Mucosa of gallbladder (tissue), 1 donor: ENCODE results near the gene ANXA6. TPM values are rescaled to one million over a fixed set of nuclear protein-coding genes. Genes with fewer than 3 reads are reported as not detected.

ENCODE experiments used
- DNase-seq: peaks from one replicate; pipeline ENCODE4 v3.0.0-alpha.2; 2020; ENCODE audit warnings: low spot score
- total RNA-seq: library from RNA; stranded (reverse); gene quantifications from one replicate; pipeline ENCODE4 v1.2.1, GENCODE V29; 2021
- donor health status: DM: no; HTN: no; CAD: no.

ANXA6 gene
- total RNA-seq, 1 donor from 2014 or later: 153 TPM

DNA sequence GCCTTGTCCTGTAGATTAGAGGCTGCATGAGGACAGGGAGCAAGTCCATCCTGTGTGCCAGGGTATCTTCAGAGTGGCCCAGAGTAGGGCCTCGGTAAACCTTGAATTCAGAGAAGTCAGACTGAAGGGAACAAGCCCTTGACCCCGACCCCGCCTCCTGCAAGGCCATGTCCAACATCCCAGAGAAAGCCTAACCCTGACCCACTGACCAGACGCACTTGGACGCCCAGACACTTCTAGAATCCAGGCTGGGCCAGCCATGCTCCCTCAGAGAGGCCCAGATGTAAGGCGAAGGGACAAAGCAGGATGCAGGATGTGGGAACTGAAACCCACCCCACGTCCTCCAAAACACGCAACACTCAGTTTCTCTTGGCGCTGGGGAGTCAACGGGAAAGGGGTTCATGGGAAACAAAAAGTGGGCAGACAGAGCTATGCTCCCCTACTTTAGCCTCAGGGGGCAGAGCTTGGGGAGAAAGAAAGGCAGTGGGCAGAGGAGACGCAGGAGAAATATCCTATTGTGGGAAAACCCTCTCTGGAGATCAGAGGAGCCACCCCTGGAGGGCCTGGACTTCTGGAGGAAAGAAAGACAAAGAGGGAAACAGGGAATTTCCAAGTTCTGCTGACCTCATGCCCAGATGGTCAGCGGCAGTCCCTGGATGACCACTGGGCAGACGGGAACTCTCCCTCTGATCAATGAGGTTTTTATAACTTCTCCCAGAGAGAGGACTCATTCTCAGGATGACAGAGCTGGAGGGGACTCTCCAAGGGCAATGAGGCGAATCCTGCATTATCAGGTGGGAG is 89.7 kb downstream of the ANXA6 start:
- DNase-seq: no peak

DNA sequence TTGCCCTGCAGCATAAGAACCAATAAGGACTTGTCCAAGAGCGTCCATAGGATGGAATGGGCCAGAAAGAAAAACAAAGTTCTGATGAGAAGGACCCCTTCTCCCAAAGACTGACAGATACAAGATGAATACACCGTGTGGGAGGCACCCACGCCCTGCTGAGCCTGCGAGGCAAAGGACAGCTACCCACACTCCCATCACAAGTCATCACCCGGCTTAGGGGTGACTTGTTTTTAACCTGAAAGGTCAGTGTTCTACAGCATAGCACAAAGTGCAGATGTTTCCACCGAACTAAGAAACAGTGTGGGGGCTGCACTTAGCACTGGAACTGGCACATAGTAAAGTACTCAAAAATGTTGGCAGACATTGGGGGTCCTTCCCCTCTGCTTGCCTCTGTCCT is 90.7 kb downstream of the ANXA6 start:
- no peak for DNase-seq

DNA sequence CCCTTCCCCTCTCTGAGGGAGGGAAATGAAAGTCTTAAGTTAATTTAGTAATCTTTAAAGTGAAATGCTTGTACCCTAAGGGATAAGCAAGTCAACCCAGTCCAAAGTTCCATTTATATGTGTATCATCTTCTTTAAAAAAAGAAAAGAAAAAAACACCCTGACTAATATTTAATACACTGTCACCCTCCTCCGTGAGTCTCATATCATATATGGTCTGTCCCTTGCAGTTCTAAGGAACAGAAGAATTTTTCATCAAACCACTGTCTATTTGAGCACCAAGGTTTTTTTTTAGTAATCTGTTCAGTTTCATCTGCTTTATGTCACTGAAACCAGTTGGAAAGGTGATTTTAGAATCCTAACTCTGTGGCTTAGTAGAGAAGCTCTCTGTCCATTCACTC is 92.0 kb downstream of the ANXA6 start:
- DNase-seq: no peak

DNA sequence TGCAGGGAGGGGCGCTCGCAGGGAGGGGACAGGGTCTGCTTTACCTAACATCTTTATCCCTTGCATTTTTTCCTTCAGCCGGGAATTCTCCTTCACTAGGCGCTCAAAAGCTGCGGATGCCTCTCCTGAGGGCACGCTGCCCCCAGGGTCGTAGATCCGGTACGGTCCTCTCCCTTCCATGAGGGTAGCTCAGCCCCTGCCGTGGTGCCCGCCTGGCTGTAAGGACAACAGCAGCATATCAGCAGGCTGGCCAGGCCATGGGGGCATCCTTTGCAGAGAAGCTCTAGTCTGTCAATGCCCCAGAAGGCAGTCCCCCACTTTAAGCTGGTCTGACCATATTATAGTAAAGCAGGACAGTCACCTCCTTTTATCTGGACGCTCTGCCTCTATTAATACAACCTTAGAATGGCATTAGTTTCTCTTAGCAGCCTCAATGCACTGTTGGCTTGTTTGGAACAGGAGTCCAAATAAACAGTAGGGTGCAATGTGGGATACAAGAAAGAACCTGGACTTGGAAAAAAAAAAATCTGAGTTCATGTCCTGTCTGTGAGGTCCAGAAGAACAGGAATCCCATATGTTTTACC is 92.6 kb downstream of the ANXA6 start:
- no peak for DNase-seq

DNA sequence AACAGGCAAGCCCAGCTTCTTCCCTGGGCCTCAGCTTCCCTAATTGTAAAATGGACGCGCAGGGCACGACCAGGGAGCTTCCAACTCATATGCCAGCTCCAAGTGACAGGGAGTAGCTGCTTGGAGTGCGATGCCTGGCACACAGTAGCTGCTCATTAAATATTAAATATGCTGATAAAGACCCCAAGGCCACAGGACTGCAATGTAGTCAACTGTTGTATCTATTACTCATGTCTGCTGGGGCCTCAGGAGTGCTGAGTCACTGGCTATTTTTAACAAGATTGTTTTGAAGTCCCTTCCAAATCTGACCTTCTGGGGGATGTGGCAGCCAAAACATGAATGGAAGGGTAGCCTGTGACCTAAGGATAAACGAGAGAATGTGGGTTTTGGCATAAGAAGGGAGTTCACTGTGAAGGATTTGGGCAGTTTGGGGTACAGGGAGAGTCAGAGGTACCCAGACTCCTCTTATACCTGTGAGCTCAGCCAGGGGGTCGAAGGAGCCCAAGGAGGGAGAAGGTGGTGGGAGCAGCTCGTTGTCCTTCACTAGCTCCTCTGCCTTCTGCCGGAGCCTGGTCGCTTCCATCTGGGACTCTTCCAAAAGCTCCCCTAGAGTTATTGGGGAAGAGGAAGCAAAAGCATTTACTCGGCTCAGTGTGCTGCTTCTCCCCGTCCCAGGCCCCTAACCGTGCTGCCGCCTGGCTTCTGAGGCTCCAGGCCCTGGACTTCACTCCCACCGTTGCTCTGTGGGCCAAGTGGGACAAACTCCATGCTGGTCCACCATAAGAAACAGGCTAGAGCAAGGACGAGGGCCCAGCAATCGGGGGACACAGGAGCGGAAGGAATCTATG is 94.2 kb downstream of the ANXA6 start:
- no peak for DNase-seq

DNA sequence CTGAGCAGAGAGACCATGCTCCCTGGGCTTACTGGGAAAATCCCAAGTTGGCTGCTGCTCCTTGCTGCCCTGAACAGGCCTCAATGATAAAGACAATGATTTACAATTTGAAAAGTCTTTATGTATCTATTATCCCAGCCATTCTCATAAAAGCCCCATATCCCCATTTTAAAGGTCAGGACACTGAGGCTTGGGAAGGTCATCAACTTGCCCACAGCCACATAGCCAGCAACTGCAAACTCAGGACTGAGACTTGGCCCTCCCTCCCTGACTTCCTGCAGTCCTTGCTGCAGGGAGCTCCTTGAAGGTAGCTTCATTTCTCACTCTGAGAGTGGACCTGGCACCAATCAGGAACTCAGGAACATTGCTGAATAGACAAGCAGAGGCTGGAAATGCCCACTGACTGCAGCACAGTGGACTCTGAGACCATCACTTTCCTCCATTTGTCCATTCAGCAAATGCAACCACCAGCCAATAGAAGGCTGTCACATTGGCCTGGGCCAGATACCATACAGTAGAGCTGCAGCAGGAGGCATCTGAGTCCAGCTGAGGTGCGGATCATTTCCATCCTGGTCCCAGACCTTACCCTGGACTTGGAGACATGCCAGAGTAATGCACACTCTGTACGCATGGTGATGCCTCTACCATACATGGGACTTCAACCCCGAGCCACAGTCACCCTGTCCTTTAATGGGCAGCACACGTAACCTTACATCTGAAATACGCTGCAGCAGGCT is 95.0 kb downstream of the ANXA6 start:
- no peak for DNase-seq

DNA sequence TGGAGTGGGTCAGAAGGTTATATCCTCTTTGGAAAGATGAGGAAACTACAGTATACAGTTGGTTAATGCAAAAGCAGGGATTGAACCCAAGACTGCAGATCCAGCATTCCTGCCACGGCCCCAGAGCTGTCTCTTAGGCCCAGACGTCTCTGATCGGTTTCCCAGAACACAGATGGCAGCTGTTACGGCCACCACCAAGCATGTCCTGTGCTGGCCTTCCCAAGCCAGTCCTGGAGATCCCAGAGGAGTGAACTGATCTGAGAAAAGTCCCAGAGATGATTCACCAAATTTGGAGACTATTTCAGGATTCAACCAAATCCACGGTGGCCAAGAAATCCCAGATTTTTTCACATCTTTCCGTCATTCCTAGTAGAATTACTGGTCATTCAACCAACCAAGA is 96.8 kb downstream of the ANXA6 start:
- DNase-seq: no peak

DNA sequence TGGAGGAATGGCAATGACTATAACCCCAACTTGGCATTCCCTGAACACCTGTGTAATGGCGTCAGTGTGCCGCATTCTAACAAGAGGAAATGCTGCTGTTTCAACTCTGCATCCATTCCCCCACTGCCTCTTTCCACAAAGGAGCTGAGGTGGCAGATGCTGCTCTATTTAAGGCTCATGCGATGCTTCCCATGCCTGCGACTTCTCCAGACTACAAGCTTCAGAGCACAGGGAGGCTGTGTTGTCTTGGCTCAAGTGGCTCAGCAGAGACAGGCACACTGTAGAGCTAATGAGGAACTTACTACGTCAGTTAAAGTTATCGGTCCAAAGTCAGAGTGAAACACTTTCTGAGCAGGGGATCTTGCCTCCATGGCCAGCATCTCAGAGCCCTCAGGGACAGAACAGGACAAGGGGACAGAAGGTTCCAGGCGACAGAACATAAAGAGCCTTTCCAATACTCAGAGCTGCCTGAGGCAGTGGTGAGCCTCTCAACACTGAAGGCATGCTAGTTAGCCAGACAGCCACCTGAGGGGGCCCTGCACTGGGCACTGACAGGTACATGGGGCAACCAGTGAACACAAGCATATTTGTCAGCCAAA is 98.6 kb downstream of the ANXA6 start:
- no peak for DNase-seq

DNA sequence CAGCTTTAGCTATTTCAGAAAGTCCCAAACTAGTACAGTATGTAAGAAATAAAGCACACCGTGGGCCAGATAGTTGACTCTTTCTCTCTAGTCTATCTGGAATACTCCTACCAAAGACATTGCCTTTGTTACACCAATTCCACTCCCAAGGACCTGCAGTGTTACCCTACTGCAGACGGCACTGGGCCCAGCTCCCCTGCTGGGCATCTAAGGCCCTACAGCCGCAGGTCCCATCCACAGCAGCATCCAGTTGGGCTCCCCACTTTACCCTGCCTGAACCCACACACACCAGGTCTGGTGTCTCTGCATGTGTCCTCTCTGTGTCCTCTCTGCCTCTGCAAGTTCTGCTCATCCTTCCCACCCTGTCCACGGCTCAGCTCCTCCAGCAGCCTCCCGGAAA is 99.3 kb downstream of the ANXA6 start:
- DNase-seq: no peak

DNA sequence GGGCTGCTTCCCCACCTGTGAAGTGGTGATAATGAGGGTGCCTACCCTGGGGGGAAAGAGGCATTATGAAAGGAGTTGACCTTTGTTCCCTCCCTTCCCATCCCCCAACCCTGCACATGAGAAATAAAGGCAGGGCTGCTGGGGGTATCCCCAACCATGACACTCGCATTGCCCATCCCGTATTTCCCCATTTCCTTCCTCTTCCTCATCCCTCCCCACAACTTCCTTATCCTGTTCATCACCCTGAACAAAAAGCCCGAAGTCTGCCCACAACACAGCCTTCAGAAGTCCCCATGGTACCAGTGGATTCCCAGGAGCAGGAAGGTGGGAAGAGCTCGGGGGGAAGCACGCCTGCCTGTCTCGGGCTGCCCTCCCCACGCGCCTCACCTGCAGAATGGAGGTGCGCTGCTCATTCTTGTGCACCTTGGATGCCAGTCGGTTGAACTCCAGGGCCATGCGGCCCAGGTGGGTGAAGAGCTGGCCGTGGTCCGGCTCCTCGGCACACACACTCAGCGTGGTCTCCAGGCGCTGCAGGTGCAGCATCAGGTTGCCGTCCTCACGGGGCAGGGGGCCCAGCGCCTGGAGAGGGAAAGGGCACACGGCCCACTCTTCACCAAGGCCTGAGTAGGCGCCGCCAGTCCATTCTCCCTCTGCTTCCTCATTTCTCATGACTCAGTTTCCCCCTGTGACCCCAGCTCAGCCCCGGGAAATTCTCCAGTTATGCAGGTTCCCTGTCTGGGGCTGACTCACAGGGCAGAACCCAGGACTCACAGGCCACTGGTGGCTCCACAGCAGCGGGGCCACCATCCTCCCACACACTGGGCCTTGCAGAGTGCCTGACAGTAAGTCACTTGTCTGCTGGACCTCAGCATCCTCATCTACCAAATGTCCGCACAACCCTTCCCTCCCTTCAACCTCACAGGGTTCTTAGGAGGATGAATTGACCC is 100.9 kb downstream of the ANXA6 start:
- DNase-seq: no peak

DNA sequence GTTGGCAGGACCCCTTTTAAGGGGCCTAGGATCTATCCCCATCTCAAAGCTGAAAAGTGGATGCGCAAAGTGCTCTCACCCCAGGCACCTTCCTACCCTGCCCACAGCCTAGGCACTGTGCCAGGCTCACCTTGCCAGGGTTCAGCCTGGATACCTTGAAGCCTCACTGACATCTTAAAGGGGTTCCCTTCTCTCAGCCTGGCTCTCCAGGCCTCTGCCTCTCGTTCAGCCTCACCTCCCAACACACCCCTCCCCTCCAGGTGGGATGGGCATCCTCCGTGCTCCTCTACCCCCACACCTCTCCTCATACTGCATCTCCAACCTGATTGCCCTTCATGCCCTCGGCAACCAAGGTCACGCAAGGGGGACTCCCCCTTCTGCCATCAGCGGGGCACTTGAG is 102.2 kb downstream of the ANXA6 start:
- DNase-seq: no peak

DNA sequence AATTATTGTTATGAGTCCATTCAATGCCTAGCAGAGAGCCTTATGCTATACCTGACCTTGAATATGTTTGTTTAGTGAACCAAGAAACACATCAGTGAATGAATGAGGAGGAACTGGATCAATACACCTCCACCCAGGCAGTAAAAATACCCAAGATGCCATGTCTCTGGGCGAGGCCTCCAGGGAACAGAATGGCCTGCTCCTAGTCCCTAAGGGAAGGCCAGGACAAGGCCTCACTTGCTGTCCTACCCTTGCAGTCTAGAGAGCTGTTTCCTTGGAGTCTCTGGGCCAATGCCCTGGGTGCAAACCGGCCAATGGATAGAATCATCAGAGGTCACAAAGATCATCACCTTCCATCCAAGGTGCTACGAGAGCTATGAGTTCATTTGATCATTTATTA is 102.9 kb downstream of the ANXA6 start:
- DNase-seq: peak; percentile 62

DNA sequence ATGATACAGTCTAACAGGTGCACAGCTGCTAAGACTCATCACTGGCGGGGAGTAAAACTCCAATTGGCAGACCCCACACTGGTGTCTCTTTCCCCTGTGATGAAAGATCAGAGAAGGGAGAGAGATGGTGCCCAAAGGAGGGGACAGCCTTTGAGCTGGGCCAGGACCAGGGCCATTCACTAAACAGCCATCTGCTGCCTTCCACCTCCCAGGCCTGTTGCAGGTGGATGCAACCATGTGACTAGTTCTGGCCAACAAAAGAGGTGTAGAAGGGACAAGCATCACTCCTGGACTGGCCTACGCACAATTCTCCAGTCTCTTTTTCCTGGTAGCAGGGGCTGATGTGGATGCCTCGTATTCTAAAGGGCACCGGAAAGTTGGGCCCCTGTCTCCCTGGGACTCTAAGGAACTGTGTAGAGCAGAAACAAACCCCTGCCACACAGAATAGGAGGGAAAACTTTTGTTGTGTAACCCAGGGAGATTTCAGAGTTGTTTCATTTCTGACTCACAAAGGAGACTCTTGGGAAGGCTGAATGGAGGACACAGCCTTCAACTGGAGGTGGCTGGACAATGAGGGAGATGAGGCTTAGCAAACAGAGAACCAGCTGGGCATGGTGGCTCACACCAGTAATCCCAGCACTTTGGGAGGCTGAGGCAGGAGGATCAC is 103.7 kb downstream of the ANXA6 start:
- DNase-seq: no peak

DNA sequence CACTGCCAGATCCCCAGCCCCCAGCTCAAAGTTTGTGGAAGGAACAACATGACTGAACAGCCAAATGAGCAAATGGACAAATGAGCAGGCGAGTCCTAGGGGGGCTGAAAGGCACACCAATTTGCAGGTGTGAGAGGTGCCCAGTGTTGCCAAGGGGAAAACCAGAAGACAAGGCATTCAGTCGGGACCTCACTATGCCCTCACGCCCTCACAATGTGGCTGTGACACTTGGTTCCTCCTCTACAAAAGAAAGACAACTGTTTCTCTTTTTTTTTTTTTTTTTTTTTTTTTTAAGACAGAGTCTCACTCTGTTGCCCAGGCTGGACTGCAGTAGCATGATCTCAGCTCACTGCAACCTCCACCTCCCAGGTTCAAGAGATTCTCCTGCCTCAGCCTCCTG is 104.7 kb downstream of the ANXA6 start:
- no peak for DNase-seq

DNA sequence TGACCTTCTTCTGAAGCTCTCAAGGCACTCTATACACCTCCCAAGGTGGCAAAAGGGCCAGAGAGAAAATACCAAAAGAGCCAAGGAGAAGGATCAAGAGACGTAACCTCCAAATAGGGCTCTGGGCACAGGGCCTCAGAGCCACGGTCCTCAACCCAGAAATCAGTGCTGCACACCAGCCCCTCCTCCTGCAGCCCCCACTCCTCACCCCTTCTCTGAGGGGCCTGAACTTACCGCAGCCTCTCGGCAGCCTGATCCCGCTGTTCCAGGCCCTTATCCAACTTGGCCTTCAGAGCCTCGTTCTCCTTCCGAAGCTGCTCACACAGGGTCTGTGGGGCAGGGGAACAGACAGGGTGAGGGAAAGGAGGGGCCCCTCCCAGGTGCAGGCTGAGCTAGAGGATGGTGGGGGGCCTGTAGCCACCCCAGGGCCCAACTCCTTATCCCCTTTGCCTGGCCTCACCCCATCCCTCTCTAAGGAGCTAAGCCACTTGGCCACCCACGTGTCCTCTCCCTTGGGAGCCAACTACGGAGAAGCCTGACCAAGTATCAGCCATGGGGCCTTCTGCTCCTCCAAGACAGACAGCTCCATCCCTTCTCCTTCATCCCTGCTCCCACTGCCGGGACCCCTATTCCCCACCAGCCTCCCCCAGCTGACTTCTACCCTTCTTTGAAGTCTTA is 105.5 kb downstream of the ANXA6 start:
- no peak for DNase-seq

DNA sequence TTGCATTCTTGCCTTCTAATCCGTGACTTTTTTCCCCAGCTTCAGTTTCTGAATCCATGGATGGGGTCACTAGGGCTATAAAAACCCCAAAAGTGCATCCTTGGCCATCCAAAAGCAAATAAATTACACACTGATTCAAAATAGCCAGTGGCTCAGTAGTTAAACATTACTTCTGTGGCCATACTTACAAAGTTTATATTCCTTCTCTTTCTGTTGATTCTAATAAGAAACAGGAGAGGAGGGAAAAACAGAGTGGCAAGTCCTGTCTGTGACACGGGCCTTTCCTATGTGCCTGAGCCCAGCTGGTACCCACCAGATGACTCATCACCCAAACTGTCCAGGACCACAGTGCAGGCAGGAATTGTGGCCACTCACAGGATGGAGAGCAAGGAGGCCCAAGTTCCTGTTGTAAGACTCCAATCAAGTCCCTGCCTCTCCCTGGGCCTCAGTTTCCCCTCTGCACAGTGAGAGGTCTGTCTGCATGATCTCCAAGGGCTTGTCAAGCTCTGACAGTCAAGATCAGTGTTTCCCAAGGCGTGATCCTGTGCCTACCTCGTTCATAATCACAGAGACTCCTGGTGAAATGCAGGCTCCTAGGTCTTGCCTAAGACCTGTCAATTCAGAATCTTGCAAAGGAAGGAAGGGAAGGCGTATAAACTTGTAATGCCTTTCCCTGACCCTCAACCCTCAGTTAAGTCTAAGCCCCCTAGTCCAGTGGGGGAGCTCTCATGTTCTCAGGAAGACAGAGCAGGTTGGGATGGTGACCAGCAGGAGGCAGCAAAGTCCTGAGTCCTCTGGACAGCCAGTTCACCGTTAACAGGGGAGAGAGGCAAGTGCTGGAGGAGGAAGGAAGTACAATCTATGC is 106.3 kb downstream of the ANXA6 start:
- DNase-seq: peak; percentile 86
